Transverse colon (tissue), 4 donors: ENCODE data around the gene SNX8.

Experiments
- POLR2AphosphoS5 ChIP-seq, 3 donors: sonication (generic); formaldehyde crosslinking; IDR thresholded peaks; one replicate each; pipeline ENCODE4 v1.6.1; 2016; ENCODE audit warnings: antibody characterized with exemption in 3 of 3
- TF ChIP-seq, protein P1 (sequence below), 5 experiments: fragments of 200-600 bp in 3 of 5; fragments of 450-650 bp in 2 of 5; sonication (generic) in 3 of 5; IDR thresholded peaks; 1 replicate in 2 of 5; 2 replicates in 3 of 5; pipeline ENCODE4 v1.5.1; 2016 to 2017; ENCODE audit warnings: antibody characterized with exemption in 5 of 5, inconsistent platforms in 3 of 5, mild to moderate bottlenecking in 2 of 5, moderate library complexity in 1 of 5

- TF ChIP-seq, protein P1, sequence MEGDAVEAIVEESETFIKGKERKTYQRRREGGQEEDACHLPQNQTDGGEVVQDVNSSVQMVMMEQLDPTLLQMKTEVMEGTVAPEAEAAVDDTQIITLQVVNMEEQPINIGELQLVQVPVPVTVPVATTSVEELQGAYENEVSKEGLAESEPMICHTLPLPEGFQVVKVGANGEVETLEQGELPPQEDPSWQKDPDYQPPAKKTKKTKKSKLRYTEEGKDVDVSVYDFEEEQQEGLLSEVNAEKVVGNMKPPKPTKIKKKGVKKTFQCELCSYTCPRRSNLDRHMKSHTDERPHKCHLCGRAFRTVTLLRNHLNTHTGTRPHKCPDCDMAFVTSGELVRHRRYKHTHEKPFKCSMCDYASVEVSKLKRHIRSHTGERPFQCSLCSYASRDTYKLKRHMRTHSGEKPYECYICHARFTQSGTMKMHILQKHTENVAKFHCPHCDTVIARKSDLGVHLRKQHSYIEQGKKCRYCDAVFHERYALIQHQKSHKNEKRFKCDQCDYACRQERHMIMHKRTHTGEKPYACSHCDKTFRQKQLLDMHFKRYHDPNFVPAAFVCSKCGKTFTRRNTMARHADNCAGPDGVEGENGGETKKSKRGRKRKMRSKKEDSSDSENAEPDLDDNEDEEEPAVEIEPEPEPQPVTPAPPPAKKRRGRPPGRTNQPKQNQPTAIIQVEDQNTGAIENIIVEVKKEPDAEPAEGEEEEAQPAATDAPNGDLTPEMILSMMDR (IDR thresholded peaks at IDR 0.05): no peak
- no peak for TF ChIP-seq POLR2AphosphoS5 (IDR thresholded peaks at IDR 0.05)
These were observed 109.0 kb downstream of the SNX8 start for GRCh38 chr7:2205036-2205780.
